Stimulated activated CD8-positive, alpha-beta memory T cell treated with anti-CD3 and anti-CD28 coated beads, Interleukin-12 subunit alpha, Interleukin-12 subunit beta, amount 100 ng/mL, for 4 hours (primary cell): ENCODE results near the gene CDH16.
"Not testable (repeated sequence)": the region's sequence is repeated elsewhere in the genome, so short reads cannot be mapped to it uniquely, and the experiment has no call there.

Source experiments
- DNase-seq: peaks from one replicate; pipeline ENCODE4 v3.0.0-alpha.2; 2020; ENCODE audit warnings: low read depth

Gene CDH16, protein sequence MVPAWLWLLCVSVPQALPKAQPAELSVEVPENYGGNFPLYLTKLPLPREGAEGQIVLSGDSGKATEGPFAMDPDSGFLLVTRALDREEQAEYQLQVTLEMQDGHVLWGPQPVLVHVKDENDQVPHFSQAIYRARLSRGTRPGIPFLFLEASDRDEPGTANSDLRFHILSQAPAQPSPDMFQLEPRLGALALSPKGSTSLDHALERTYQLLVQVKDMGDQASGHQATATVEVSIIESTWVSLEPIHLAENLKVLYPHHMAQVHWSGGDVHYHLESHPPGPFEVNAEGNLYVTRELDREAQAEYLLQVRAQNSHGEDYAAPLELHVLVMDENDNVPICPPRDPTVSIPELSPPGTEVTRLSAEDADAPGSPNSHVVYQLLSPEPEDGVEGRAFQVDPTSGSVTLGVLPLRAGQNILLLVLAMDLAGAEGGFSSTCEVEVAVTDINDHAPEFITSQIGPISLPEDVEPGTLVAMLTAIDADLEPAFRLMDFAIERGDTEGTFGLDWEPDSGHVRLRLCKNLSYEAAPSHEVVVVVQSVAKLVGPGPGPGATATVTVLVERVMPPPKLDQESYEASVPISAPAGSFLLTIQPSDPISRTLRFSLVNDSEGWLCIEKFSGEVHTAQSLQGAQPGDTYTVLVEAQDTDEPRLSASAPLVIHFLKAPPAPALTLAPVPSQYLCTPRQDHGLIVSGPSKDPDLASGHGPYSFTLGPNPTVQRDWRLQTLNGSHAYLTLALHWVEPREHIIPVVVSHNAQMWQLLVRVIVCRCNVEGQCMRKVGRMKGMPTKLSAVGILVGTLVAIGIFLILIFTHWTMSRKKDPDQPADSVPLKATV

DNA sequence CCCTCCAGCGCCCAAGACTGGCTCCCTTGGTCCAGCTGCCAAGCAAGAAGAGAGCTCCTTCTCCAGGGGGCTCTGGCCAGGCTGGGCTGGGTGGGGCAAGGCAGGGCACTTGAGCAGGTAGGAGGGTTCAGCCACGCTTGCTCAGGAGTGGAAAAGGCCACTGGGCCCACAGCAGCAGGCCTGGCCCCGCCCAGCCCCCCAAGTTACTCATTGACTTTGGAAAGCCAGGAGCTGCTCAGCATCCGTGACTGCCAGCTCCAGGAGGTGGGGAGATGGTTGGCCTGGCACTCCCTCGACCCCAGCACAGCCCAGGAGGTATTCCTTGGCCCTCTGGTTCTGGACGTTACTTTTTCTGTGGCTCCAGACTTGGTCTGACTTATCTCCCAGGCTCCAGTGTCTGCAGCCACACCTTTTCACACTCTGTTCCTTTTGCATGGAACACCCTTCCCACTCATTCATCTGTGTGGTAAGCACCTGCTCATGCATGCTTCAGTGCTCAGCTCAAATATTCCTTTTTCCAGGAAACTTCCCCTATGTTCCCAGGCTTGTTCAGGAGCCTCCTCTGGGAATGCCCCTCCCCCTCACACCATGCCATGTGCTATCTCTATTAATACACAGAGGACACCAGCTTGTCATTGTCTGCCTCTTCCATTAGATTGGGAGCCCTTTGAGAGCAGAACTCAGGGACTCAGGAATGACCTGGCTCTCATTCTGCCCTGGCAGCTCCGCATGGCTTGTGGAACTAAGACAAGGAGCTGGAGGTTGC lies at the start of gene CDH16:
TSS of gene CDH16 (minus strand) at position 83 of the 766 bp plus-strand sequence. CDS start 820 bp downstream, outside the sequence.
- no peak for DNase-seq

GRCh38 chr16:66964049-66964448 lies 45.4 kb upstream of the CDH16 start:
- no peak for DNase-seq

GRCh38 chr16:66961914-66962313 lies 43.2 kb upstream of the CDH16 start:
- DNase-seq, result no peak

GRCh38 chr16:66961065-66961744 lies 42.5 kb upstream of the CDH16 start, which contains the start of gene CES3:
TSS of gene CES3 (plus strand) at chr16:66961266. CDS start at chr16:66961308, 42 bp downstream.
- DNase-seq, result no peak

DNA sequence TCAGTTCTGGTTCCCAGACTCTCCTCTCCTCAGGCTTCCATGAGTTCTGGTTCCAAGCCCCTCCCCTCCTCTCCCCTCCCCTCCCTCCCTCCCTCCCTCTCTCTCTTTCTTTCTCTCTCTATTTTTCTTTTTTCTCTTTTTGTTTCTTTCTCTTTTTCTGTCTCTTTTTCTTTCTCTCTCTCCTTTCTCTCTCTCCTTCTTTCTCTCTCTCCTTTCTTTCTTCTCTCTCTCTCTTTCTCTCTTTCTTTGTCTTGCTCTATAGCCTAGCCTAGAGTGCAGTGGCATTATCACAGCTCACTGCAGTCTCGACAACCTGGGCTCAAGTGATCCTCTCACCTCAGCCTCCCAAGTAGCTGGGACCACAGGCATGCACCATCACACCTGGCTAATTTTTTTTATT lies 41.6 kb upstream of the CDH16 start:
- DNase-seq, result no peak

DNA sequence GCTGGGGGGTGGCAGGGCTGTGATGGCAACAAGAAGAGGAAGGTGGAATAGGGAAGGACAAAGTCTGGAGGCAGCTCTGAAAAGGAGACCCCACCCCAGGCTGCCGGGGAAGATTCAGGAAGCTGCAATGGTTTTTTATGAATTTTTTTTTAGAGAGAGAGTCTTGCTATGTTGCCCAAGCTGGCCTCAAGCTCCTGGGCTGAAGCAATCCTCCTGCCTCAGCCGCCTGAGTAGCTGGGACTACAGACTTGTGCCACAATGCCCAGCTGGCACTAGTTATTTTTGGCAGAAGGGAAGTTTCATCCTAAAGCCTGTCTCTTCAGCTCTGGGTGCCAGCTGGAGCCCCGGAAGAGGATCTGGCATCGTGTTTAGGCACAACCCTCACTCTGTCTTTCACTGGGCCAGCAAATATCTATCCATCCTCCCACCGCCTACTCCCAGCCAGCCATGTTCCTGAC lies 41.0 kb upstream of the CDH16 start:
- DNase-seq, result no peak

GRCh38 chr16:66958857-66959703 lies 40.4 kb upstream of the CDH16 start:
- no peak for DNase-seq

GRCh38 chr16:66956154-66956457 lies 37.4 kb upstream of the CDH16 start:
- DNase-seq, result not testable (repeated sequence)

DNA sequence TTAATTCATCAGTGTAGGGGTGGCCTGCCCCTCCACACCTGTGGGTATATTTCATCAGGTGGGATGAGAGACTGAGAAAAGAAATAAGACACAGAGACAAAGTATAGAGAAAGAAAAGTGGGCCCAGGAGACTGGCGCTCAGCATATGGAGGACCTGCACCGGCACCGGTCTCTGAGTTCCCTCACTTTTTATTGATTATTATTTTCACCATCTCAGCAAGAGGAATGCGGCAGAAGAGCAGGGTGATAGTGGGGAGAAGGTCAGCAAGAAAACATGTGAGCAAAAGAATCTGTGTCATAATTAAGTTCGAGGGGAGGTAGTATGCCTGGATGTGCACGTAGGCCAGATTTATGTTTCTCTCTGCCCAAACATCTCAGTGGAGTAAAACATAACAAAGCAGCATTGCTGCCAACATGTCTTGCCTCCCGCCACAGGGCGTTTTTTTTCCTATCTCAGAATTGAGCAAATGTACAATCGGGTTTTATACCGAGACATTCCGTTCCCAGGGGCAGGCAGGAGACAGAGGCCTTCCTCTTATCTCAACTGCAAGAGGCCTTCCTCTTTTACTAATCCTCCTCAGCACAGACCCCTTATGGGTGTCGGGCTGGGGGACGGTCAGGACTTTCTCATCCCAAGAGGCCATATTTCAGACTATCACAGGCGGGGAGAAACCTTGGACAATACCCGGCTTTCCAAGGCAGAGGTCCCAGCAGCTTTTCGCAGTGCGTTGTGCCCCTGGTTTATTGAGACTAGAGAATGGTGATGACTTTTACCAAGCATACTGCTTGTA lies 36.9 kb upstream of the CDH16 start:
- not testable (repeated sequence) for DNase-seq

GRCh38 chr16:66954097-66954659 lies 35.5 kb upstream of the CDH16 start:
- DNase-seq, result peak; percentile 39

DNA sequence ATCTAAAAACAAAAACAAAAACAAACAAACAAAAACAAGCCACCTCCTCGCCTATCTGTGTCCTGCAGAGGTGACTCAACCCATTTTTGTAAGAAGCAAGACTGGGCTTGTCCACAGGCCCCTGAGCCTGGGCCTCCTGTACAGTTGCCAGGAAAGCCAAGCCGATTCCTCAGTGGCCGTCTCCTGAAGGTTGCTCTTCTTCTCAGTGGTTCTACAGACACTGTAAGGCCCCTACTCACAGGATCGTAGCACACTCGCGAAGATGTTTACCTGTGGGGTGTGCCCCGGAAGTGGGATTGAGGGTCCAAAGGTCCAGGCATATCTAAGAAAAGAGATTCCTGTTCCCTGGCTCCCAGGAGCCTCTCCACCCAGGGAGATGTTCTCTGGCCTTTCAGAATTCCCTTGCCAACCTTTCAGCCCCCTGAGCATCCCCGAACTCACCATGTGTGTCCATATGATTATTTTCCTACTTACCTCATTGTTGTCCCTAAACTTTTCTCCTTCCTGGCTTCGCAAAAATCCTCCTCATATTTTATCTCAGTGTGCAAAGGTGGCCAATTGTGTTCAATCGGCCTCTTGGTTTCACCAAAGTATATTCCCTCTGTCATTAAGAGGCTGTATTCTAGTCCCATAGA lies 34.9 kb upstream of the CDH16 start:
- no peak for DNase-seq

DNA sequence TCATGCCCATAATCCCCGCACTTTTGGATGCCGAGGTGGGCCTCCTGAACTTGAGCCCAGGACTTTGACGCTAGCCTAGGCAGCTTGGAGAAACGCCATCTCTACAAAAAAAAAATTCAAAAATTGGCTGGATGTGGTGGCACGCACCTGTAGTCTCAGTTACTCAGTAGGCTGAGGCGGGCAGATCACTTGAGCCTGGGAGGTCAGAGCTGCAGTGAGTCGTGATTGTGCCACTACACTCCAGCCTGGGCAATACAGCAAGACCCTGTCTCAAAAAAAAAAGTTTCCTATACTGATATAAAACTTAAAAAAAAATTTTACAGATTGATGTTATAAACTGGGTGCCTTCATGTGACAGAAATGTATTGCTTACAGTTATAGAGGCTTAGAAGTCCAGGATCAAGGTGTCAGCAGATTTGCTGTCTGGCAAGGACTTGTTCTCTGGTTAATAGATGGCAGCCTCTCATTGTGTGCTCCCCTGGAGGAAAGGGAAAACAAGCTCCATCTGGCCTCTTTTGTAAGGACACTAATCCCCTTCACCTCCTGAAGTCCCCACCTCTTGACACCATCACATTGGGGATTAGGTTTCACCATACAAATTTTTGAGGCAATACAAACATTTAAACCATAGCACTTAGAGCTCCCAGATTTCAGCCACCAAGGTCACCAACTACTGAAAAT lies 33.9 kb upstream of the CDH16 start:
- DNase-seq, result no peak

GRCh38 chr16:66950971-66951790 lies 32.5 kb upstream of the CDH16 start:
- no peak for DNase-seq

GRCh38 chr16:66950437-66950836 lies 31.8 kb upstream of the CDH16 start:
- DNase-seq, result no peak

- DNase-seq, result no peak
These were observed 30.8 kb upstream of the CDH16 start for GRCh38 chr16:66949472-66949871.

GRCh38 chr16:66948837-66949225 lies 30.1 kb upstream of the CDH16 start:
- no peak for DNase-seq

GRCh38 chr16:66948134-66948836 lies 29.6 kb upstream of the CDH16 start:
- no peak for DNase-seq
